HG03280 (cell line): ENCODE results near the gene GRIK3.
"Not testable (repeated sequence)": the region's sequence is repeated elsewhere in the genome, so short reads cannot be mapped to it uniquely, and the experiment has no call there.

Experiments used
- ATAC-seq: cut with Tn5 transposase; IDR thresholded peaks from one replicate; pipeline ENCODE4 v1.9.1; 2021; ENCODE audit warnings: mild to moderate bottlenecking, moderate library complexity; ENCODE audit not compliant: unreplicated experiment

GRIK3 gene

GRCh38 chr1:36771240-36771639 is 263.1 kb downstream of the GRIK3 start:
- no peak for ATAC-seq

- ATAC-seq: no peak
Observed at GRCh38 chr1:36769886-36770830, 264.2 kb downstream of the GRIK3 start.

GRCh38 chr1:36768486-36769178 is 265.7 kb downstream of the GRIK3 start:
- ATAC-seq: no peak

- not testable (repeated sequence) for ATAC-seq
Observed at GRCh38 chr1:36767429-36767828, 266.9 kb downstream of the GRIK3 start.

- ATAC-seq: no peak
Observed at GRCh38 chr1:36766481-36766880, 267.8 kb downstream of the GRIK3 start.

GRCh38 chr1:36765785-36766300 is 268.5 kb downstream of the GRIK3 start:
- ATAC-seq: no peak

GRCh38 chr1:36764798-36765197 is 269.5 kb downstream of the GRIK3 start:
- ATAC-seq: no peak

GRCh38 chr1:36763771-36764170 is 270.5 kb downstream of the GRIK3 start:
- ATAC-seq: no peak

GRCh38 chr1:36762174-36762573 is 272.1 kb downstream of the GRIK3 start:
- ATAC-seq: no peak

GRCh38 chr1:36761113-36761512 is 273.2 kb downstream of the GRIK3 start:
- no peak for ATAC-seq

- no peak for ATAC-seq
Observed at GRCh38 chr1:36760081-36760480, 274.2 kb downstream of the GRIK3 start.

- ATAC-seq: no peak
Observed at GRCh38 chr1:36759355-36759754, 275.0 kb downstream of the GRIK3 start.

GRCh38 chr1:36755303-36756230 is 278.7 kb downstream of the GRIK3 start:
- no peak for ATAC-seq

- no peak for ATAC-seq
Observed at GRCh38 chr1:36754366-36754765, 279.9 kb downstream of the GRIK3 start.

- ATAC-seq: no peak
Observed at GRCh38 chr1:36753451-36753850, 280.9 kb downstream of the GRIK3 start.

- no peak for ATAC-seq
Observed at GRCh38 chr1:36752891-36753361, 281.4 kb downstream of the GRIK3 start.

- ATAC-seq: no peak
Observed at GRCh38 chr1:36752431-36752830, 281.9 kb downstream of the GRIK3 start.

- no peak for ATAC-seq
Observed at GRCh38 chr1:36751525-36751924, 282.8 kb downstream of the GRIK3 start.

GRCh38 chr1:36748466-36748865 is 285.8 kb downstream of the GRIK3 start:
- ATAC-seq: no peak
